HUES6 (cell line): ENCODE results near the gene DUOXA1.

Experiments used
- H3K27ac ChIP-seq: 2 replicates; pipeline ENCODE4 v1.7.0; 2013; ENCODE audit warnings: low read depth, mild to moderate bottlenecking, low read length, inconsistent platforms
- H3K27me3 ChIP-seq: 2 replicates; pipeline ENCODE4 v1.6.1; 2013; ENCODE audit warnings: low read length; ENCODE audit not compliant: control insufficient read depth, insufficient read depth
- H3K36me3 ChIP-seq: 2 replicates; pipeline ENCODE4 v1.6.1; 2013; ENCODE audit warnings: low read length; ENCODE audit not compliant: control insufficient read depth, insufficient read depth
- H3K4me1 ChIP-seq: 2 replicates; pipeline ENCODE4 v1.6.1; 2013; ENCODE audit warnings: low read length; ENCODE audit not compliant: control insufficient read depth, insufficient read depth
- H3K4me3 ChIP-seq: 2 replicates; pipeline ENCODE4 v1.5.1; 2013; ENCODE audit warnings: low read depth, low read length
- H3K9ac ChIP-seq: one replicate; pipeline ENCODE4 v1.6.1; 2013; ENCODE audit warnings: mild to moderate bottlenecking, low read length
- H3K9me3 ChIP-seq: 2 replicates; pipeline ENCODE4 v1.6.1; 2013; ENCODE audit warnings: low read depth, low read length; ENCODE audit not compliant: control insufficient read depth, insufficient read depth

The DUOXA1 gene

GRCh38 chr15:45129651-45130129 is at the start of gene DUOXA1, which contains the start of gene DUOX1:
Gene DUOXA1 (minus strand): TSS chr15:45129879. CDS start chr15:45123014, 6,865 bp downstream.
Gene DUOX1 (plus strand): TSS chr15:45129994. CDS start chr15:45131967, 1,973 bp downstream.
- H3K27me3 ChIP-seq = peaks cover 100% of the 10 kb centered on the region
- no peak within 1 kb of the TSS for H3K9ac ChIP-seq
- H3K4me1 ChIP-seq = peaks cover 8% of the 10 kb centered on the region; the same call in 1 of the 2 replicates
- H3K4me3 ChIP-seq = peak within 1 kb of the TSS; percentile 84
- H3K9me3 ChIP-seq = no peaks in the 10 kb centered on the region
- no peaks in the 10 kb centered on the region for H3K36me3 ChIP-seq
- H3K27ac ChIP-seq = no peak within 1 kb of the TSS

GRCh38 chr15:45177285-45177684 is 47.6 kb upstream of the DUOXA1 start:
- peaks cover 28% of the 10 kb centered on the region for H3K36me3 ChIP-seq
- H3K9ac ChIP-seq = no peak overlapping the region
- no peak overlapping the region for H3K27ac ChIP-seq
- peaks cover 22% of the 10 kb centered on the region for H3K4me1 ChIP-seq
- H3K4me3 ChIP-seq = no peak overlapping the region
- H3K27me3 ChIP-seq = no peaks in the 10 kb centered on the region
- H3K9me3 ChIP-seq = no peaks in the 10 kb centered on the region

GRCh38 chr15:45174577-45174976 is 44.9 kb upstream of the DUOXA1 start:
- Histone ChIP-seq H3K9me3 (no peaks in the 10 kb centered on the region), H3K4me3 (no peak overlapping the region), H3K36me3 (peaks cover 36% of the 10 kb centered on the region), H3K27me3 (no peaks in the 10 kb centered on the region), H3K9ac (no peak overlapping the region), H3K27ac (no peak overlapping the region), H3K4me1 (peaks cover 8% of the 10 kb centered on the region)

- Histone ChIP-seq H3K27me3 (no peaks in the 10 kb centered on the region), H3K9ac (no peak overlapping the region), H3K27ac (no peak overlapping the region), H3K4me1 (peaks cover 11% of the 10 kb centered on the region), H3K36me3 (peaks cover 36% of the 10 kb centered on the region), H3K4me3 (no peak overlapping the region), H3K9me3 (no peaks in the 10 kb centered on the region)
Measured at GRCh38 chr15:45174069-45174468, 44.4 kb upstream of the DUOXA1 start.

- Histone ChIP-seq H3K9ac (no peak overlapping the region), H3K27ac (no peak overlapping the region), H3K4me3 (no peak overlapping the region), H3K27me3 (no peaks in the 10 kb centered on the region), H3K36me3 (peaks cover 29% of the 10 kb centered on the region), H3K4me1 (peaks cover 27% of the 10 kb centered on the region), H3K9me3 (no peaks in the 10 kb centered on the region)
Measured at GRCh38 chr15:45171912-45172311, 42.2 kb upstream of the DUOXA1 start.

- Histone ChIP-seq H3K4me1 (peaks cover 27% of the 10 kb centered on the region), H3K9me3 (no peaks in the 10 kb centered on the region), H3K36me3 (peaks cover 18% of the 10 kb centered on the region), H3K4me3 (no peak overlapping the region), H3K9ac (no peak overlapping the region), H3K27ac (peak overlapping the region; percentile 5; the same call in 1 of the 2 replicates), H3K27me3 (no peaks in the 10 kb centered on the region)
Measured at GRCh38 chr15:45169608-45170480, 40.2 kb upstream of the DUOXA1 start.

- Histone ChIP-seq H3K36me3 (peaks cover 12% of the 10 kb centered on the region; the same call in 1 of the 2 replicates), H3K4me1 (peaks cover 27% of the 10 kb centered on the region), H3K27me3 (no peaks in the 10 kb centered on the region), H3K27ac (peak overlapping the region; percentile 5; the same call in 1 of the 2 replicates), H3K9ac (no peak overlapping the region), H3K9me3 (no peaks in the 10 kb centered on the region), H3K4me3 (no peak overlapping the region)
Measured at GRCh38 chr15:45168751-45169551, 39.3 kb upstream of the DUOXA1 start.

- peaks cover 27% of the 10 kb centered on the region for H3K4me1 ChIP-seq
- H3K36me3 ChIP-seq = peaks cover 8% of the 10 kb centered on the region; the same call in 1 of the 2 replicates
- no peaks in the 10 kb centered on the region for H3K27me3 ChIP-seq
- H3K9me3 ChIP-seq = no peaks in the 10 kb centered on the region
- H3K27ac ChIP-seq = no peak overlapping the region
- no peak overlapping the region for H3K9ac ChIP-seq
- no peak overlapping the region for H3K4me3 ChIP-seq
Measured at GRCh38 chr15:45168286-45168685, 38.6 kb upstream of the DUOXA1 start.

GRCh38 chr15:45167631-45168205 is 38.0 kb upstream of the DUOXA1 start:
- Histone ChIP-seq H3K9ac (peak overlapping the region; percentile 5), H3K27me3 (no peaks in the 10 kb centered on the region), H3K9me3 (no peaks in the 10 kb centered on the region), H3K4me1 (peaks cover 29% of the 10 kb centered on the region), H3K36me3 (peaks cover 8% of the 10 kb centered on the region; the same call in 1 of the 2 replicates), H3K27ac (peak overlapping the region; percentile 82; the same call in 1 of the 2 replicates), H3K4me3 (peak overlapping the region; percentile 60)

GRCh38 chr15:45166834-45167630 is 37.4 kb upstream of the DUOXA1 start:
- Histone ChIP-seq H3K27me3 (no peaks in the 10 kb centered on the region), H3K9me3 (no peaks in the 10 kb centered on the region), H3K9ac (peak overlapping the region; percentile 93), H3K27ac (peak overlapping the region; percentile 82), H3K4me3 (peak overlapping the region; percentile 60), H3K36me3 (peaks cover 8% of the 10 kb centered on the region; the same call in 1 of the 2 replicates), H3K4me1 (peaks cover 34% of the 10 kb centered on the region)
